NCI-H2081 treated with DMSO at 0.1 percent for 48 hours (cell line): Measurements from ENCODE around the gene SRGAP3.

Source experiments
- DNase-seq: peaks from one replicate; lab custom pipeline; 2025; lab: John Stamatoyannopoulos, UW

The SRGAP3 gene

DNA sequence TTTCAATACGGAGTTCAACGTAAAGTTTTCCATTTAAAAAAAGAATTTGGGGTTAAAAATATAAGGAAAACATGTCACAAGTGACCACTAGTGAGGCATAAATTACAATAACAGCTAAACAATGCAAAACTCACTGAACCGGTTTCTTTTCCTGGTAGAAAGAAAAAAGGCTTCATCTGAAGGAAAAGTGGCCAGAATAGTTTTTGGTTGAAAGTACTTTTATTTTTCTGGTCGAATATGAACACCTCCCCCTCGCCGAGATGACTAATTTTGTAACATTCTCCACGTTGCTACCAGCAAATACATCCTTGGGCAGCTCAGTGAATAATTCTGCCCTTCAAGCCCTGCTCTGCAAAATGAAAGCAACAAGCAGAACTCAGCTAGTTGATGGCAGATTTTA, 3.9 kb upstream of the SRGAP3 start:
- no peak for DNase-seq

DNA sequence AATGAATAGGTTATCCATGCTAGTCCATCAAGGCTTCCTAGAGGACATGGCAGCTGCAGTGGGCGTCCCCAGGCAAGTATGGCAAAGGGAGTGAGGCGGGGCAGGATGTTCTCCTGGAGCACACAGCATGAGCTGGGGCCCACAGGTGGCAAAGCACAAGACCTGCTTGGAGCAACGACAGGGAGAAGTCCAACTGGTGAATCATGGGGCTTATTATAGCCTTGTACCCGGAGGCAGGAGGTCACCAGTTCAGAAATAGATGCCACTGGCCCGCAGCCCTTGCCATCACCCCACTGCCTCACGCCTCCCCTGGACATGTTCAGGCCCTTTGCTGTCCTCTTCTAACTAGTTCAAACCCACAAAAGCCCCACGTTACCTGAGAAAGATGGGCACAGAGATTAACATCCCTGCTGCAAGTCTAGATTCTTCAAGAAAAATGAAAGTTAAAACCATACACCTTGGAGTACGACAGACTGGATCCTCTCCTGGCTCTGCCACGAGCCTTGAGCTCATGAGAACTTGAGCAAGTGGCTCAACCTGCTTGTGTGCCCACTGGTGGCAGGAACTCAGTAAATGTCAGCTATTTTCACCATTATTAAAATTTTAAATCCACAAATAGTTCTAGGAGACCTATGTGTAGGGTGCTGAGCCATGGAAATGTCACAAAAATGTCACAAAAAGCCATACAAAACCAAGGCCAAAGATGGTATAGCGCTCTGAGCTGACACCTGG, 1.8 kb upstream of the SRGAP3 start:
- no peak for DNase-seq

DNA sequence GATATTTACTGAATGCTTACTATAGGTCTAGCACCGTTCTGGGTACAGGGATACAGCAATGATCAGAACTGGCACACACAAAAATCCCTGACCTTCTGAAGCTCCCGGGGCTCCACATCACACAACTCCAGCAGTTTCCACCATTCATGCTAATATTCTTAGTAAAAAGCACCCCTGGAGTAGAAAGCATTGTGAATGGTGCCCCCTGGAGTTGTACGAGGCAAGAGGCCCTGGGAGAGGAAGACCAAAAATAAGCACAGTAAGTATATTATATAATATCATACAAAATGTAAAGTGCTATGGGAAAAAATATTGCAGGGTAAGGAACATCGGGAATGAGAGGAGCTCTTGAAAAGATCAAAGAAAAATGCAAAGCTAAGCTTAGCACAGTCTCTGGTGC, 790 bp upstream of the SRGAP3 start:
- DNase-seq: no peak

DNA sequence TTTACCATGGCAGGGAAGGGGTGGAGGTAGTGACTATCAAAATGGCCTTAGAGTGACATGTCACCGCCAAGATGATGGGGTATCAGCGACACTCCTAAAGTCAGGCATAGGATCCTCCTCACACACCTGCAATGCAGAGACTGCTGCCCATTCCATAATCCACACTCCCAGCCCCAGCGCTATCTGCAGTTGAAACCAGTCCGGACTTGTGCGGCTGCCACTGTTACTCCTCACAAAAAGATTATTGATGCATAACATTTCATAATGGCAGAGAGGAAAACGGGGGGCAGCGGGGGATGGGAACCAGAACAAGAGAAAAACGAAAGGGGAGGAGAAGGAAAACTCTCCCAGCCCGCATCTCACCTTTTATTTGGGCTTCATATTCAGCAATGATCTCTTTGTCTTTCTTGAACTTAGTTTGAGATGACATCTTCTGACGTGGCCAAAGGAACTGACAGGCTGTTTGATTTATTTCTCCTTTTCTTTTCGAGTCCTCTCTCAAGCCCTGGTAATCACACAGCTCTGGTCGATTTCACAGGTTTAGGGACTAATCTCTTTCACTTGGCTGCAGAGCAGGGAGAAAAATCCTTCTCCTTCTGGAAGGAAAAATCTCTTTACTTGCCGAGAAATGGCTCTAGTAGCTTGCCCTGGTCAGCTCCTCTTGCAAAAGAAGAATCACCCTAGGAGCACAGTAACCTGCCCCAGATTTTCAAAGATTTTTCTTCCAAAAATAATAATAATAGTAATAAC, 749 bp downstream of the SRGAP3 start:
- no peak for DNase-seq

DNA sequence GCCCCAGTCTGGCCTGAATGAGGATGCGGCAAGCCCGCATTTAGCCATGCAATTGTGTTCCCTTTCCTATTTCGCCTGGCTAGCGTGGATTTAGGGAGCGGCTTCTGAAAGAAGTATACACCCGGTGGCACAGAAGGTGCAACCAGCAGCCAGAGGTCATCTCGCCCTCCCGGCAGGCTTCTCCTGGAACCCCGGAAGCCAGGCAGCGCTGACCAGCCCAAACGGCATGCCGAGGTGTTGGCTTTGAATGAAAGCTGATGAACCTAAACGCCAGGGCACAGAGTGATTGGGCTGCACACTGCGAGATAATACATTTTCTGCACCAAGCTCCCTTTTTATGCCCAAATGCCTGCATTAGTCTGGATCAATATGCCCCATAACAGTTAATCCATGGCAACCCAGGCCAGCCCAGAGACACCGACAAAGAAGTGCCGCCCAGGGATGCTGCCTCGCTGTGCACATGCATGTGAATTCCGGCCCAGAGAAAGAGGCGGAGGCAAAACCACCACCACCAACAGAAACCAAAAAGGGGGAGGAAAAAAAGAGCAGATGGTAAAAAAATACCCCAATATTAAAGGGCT, 1.4 kb downstream of the SRGAP3 start:
- DNase-seq: no peak

DNA sequence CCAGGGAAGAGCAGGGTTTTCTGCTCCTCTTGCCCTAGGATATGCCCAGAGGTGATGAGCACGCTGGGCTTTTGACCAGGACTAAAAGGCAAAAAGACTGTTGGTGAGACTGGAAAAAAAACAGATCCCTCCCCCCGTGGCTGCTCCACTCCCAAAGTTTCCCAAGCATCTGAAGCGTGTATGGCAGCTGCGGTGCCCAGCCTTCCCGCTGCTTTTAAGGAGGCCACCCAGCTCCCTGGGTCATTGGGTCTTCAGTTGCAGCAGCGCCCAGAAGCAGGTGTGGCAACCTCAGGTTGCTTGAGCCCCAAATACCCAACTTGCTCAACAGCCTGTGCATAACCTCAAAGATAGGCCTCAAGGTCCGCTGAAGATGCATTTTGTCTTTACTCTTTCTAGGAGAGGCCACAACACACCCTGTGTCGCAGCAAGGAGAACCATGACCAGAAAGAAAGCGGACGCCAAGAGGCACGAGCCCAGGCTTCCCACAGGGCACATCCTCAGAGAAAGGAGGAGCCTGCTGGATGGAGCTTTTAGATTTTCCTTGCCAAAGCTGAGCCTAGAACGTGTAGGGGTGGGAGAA, 2.0 kb downstream of the SRGAP3 start:
- no peak for DNase-seq

DNA sequence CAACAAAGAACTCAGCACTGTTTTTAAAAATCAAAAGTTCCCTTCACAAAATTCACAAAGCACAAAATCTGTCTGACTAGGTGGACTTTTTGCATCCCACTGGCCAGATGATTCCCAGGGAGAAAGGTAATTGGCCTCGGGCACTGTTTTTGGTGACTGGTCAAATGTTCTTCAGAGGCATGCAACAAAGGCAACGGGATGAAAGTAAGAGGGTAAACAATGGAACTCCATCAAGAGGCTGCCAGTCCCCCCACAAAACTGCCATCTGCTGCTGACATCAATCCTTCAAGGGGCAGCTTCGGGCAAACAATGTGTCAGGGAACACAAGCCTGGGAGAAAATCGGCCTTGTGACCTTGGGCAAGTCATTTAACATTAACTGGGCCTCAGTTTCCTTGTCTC, 3.3 kb downstream of the SRGAP3 start:
- no peak for DNase-seq

DNA sequence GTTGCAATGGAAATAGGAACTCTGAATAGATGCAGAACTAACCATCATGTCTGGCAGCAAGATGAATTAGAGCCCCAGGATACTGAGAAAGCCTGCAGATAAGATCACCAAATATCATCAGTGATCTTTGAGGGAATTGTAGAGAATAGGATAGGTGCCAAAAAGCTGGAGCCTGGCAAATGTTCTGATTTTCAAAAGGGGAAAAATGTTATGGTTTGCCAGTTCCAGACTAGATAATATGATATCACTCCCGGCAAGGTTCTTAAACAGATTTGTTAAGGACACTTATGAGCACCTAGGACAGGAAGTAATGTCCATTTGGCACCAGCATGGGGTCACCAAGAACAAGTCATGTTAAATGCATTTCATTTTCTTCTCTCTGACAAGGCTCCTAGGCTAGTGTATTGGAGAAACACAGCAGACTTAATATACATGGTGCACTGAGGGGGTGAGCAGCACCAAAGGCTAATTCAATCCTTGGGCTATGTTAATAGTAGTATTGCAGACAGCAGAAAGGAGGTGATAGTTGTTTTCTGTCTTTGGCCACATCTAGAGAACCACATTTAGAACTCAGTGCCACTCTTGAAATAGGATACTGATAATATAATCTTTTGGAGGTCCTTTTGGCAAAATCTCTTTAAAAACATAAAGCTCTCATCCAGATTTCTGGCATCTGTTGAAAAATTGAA, 4.8 kb downstream of the SRGAP3 start:
- no peak for DNase-seq

DNA sequence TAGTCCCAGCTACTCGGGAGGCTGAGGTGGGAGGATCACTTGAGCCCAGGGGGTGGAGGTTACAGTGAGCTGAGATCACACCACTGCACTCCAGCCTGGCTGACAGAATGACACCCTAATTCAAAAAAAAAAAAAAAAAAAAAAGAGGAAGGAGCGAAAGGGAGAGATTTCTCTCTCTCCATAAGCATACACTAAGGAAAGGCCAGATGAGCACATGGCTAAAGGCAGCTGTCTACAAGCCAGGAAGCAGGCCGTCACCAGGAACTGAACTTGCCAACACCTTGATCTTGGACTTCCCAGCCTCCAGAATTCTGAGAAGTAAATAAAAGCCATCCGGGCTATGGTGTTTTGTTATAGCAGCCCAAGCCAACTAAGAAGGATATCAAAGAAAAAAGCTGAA, 7.5 kb downstream of the SRGAP3 start:
- no peak for DNase-seq

DNA sequence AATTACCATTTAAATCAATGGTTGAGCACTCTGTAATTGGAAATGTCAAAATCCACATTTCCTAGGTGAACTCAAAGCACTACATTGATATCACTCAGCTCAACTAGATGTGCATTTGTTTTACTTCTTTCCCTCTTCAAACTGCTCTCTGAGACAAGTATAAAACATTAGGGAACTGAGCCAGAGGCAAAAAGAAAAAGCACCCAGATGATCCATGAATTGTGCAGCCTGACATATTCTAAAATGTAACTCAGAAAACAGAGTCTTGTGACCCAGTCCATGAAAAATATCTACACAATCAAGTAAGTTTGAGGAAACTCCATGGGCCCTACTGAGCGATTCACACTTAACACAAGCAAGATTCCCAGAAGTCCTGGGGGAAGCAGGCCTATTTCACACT, 9.8 kb downstream of the SRGAP3 start:
- no peak for DNase-seq

DNA sequence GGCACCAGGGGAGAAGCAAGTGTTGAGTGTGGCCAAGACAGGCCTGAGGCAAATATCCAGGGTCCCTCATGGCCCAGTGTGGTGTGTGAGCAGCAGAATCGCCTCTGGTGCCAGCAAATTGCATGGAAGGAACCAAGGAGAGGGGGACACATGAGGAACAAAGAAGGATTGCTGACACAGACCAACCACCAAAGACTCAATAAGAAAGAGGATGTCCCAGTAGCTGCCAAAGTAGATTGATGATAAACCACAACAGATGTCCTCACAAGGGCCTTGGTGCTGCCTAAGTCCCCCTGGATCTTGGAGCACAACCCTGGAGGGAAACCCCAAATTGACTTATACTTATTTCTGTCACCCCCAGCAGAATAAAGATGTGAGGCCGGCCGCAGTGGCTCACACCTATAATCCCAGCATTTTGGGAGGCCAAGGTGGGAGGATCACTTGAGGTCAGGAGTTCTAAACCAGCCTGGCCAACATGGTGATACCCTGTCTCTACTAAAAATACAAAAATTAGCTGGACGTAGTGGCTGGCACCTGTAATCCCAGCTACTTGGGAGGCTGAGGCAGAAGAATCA, 10.6 kb downstream of the SRGAP3 start:
- no peak for DNase-seq

DNA sequence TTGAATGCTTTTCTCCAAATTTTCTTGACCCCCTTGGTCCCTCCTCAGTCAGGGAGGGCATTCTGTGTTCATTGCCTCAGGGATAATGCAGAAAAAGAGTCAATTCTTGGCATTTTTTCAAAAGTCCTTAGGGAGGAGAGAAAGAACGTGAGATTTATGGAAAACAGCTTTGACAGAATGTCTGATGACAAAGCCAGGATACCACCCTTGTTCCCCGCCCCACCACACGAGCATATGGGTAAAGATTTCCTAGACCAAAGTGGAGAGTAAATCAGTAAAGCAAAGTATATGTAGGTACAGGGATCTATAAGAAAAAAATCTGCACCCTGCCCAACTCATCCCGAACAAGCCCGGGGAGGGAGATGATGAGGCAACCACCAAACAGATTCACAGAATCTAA, 11.2 kb downstream of the SRGAP3 start:
- DNase-seq: no peak

DNA sequence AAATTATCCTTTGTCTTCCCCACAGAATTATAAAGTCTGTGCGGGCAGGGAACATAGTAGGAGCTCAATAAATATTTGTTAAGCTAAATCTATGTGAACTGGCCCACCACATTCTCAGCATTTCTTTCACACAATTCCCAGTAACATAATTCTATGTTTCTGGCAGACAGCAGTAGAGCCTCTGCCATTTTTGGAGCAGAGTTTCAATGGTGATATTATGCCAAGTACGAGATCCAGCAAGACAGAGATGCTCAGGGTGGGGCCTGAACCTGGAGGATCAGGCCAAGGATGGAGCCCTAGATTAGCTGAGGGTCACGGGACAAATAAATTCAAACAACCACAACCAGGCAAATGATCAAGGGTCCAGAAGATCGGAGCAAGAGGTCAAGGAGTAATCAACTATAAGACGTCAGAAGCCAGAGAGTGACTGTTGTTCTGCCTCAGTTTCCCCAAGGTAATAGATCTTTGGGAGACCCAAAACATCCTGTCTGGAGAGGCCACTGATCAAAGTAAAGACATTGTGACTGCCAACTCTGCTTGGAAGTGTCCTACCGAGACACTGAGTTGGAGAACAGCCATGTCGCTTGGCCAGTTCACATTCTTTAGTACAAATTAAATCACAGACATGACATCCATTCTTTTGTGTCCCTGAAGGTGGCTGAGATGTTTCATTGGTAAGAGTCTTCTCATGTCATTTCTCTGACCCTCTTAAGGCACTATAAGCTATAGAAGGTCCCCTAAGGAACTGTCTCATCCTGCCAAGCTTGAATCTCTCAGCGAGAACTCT, 15.4 kb downstream of the SRGAP3 start:
- no peak for DNase-seq

DNA sequence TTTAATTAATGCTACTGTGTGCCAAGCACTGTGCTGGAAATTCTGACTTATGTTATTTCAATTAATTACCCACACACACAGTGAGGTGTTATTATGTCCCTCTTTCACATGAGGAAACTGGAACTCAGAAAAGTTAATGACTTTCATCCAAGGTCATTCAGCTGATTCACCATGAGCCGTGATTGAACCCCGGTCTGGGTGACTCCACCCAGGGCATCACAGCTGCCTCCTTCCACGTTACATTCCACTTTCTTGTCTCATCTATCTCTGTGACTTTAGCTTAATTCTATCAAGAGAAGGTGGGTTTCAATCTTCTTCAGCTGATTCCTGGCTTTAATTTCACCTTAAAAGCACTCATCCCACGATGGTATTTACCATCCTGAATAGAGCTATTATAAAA, 16.3 kb downstream of the SRGAP3 start:
- DNase-seq: no peak

DNA sequence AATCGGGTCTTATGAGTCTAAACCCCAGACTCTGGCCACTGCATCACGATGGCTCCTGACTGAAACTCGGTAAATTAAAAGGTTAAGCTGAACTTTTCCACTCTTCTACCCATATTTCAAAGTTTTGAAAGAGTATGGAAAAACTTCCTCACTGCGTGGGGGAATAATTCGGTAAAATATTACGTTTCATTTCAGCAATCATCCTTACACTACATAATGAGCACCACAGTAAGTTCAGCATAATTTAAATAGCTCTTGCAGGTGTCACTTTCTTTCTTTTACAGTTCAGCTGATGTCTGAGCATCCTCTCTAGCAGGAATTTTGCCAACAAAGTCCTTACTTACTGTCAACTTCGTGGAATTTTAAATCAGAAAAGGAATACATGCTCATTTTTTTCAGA, 17.5 kb downstream of the SRGAP3 start:
- no peak for DNase-seq

DNA sequence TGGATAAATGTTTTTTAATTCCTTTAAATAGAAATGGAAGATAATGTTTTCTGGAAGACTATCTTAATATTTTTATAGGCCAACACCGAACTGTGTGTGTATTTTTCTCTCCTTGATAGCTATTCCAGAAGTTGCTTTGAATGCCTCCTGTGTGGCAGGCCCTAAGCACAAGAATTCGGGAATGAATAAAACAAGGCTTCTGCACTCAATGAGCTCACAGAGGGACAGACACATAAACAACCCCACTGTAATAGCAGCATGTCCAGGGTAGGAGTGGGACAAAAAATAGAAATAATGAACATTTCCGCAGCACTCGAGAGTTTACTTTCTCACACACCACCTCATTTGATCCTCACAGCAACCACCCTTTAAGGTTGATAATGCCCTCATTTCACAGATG, 18.0 kb downstream of the SRGAP3 start:
- DNase-seq: no peak

DNA sequence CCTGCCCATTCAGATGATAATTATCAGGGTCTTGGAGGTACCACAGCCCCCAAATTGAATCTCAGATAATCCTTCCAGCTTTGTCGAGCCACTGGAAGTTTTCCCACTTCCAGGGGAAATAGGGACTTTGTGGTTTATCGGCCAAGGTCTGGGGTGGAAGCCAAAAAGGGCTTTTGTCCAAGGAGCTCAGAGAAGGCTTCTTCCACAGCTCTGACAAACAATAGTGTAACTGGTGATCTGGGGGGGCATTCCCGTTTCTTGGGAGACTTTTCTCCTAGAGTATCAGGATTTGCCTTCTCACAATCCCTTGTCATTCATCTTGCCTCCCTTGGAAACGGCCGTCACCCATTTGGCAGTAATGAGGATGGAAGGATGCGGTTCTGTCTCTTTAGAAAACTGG, 18.4 kb downstream of the SRGAP3 start:
- no peak for DNase-seq

DNA sequence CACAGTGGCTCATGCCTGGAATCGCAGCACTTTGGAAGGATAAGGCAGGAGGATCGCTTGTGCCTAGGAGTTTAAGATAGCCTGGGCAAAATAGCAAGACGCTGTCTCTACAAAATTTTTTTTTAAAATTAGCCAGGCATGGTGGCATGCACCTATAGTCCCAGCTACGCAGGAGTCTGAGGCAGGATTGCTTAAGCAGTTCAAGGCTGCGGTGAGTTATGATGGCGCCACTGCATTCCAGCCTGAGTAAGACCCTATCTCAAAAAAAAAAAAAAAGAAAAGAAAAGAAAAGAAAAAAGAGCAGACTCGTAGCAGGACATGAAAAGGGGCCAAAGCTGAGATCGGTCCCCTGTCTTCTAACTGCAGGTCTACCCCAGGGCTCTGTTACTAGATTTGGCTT, 18.9 kb downstream of the SRGAP3 start:
- no peak for DNase-seq

DNA sequence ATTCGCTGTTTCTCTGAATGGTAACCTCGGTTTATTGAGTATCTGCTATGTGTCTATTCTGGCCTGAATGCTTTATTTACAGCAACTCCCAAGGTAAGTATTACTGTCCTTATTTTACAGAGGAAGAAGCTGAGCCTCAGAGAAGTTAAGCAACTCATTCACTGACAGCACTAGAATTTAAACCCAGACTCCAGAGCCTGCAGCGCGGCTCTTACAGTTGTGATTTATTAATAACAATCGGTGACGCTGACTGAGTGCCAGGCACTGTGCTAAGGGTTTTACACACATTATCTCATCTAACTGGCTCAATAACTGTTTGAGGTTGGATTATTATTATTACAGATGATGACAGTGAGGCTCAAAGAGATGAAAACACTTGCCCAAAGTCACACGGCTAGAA, 19.6 kb downstream of the SRGAP3 start:
- DNase-seq: no peak

DNA sequence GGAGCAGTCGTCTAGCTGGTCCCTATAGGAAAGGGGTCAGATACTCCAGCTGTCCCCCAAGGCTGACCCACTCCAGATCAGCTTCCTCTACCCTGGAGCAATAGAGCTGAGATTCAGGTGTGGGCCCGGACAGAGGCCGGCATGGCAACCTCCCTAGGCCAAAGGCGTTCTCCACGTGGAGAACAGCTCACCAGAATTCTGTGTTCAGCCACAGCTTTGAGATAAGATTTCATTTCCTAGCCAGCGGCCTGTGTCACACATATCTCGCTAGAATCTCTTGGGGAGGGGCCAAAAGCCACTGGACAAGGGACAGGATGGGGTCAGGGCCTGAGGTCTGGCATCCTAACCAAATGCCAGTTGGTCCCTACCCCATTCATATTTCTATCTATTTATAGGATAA, 20.1 kb downstream of the SRGAP3 start:
- DNase-seq: no peak

DNA sequence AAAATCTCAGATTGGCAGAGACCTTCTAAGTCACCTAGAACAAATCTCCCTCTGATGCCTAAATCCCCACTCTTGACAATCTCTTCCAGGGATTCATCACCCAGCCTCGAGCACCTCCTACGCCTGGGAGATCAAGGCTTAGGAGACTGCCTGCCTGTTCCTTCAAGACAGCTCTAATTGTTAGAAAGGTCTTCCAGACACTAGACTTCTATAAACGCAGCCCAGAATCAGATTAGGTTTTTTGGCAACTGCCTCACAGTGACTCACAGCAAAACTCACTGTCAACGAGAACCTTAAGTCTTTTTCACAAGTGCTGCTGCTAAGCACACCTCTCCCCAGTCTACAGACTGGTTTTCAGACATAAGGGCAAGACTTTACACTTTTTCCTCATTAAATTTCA, 23.1 kb downstream of the SRGAP3 start:
- no peak for DNase-seq
